PC-9 (cell line): ENCODE data around the gene MALSU1. TPM values are rescaled to one million over a fixed set of nuclear protein-coding genes. Genes with fewer than 3 reads are reported as not detected.
A peak's percentile ranks its signal among the peaks of the same experiment; 100 is the strongest.

ENCODE experiments used
- BruUV-seq: library from RNA; stranded (reverse); fragments of 400-500 nt; replicated peaks from 2 replicates; lab custom pipeline; 2021; lab: Mats Ljungman, UMichigan
- CTCF ChIA-PET: fragments of 300-600 bp; sonication (Branson Sonifier 250); formaldehyde crosslinking; loops from one replicate; lab custom pipeline; 2022; ENCODE audit warnings: antibody characterized with exemption; lab: Charles Lee
- POLR2A ChIA-PET: fragments of 300-600 bp; sonication (Branson Sonifier 250); formaldehyde crosslinking; loops from one replicate; lab custom pipeline; 2022; ENCODE audit warnings: antibody characterized with exemption; ENCODE audit not compliant: unreplicated experiment; lab: Charles Lee
- DNase-seq, 2 experiments: peaks; one replicate each; pipeline versions ENCODE4 v3.0.0 to v3.0.0-alpha.2; 2015 to 2022; ENCODE audit warnings: mixed read lengths in 1 of 2
- H2AFZ ChIP-seq: fragments of 200-600 bp; sonication (generic); 2 replicates; pipeline ENCODE4 v1.8.1; 2017; ENCODE audit warnings: antibody characterized with exemption
- H3F3A ChIP-seq: fragments of 200-600 bp; sonication (generic); 2 replicates; pipeline ENCODE4 v1.8.1; 2017; ENCODE audit warnings: antibody characterized with exemption, mild to moderate bottlenecking, low read depth; ENCODE audit not compliant: insufficient read depth
- H3K27ac ChIP-seq: fragments of 200-600 bp; sonication (generic); 2 replicates; pipeline ENCODE4 v1.6.1; 2016; ENCODE audit warnings: mixed run types
- H3K27me3 ChIP-seq: fragments of 200-600 bp; sonication (generic); 2 replicates; pipeline ENCODE4 v1.6.1; 2016; ENCODE audit warnings: low read depth, mixed run types; ENCODE audit not compliant: insufficient read depth
- H3K36me3 ChIP-seq: fragments of 200-600 bp; sonication (generic); 2 replicates; pipeline ENCODE4 v1.6.1; 2016; ENCODE audit warnings: low read depth, mixed run types
- H3K4me1 ChIP-seq: fragments of 200-600 bp; sonication (generic); replicated peaks from 2 replicates; pipeline ENCODE4 v1.6.1; 2016; ENCODE audit warnings: mixed run types; ENCODE audit not compliant: insufficient read depth
- H3K4me2 ChIP-seq: fragments of 200-600 bp; sonication (generic); 2 replicates; pipeline ENCODE4 v1.6.1; 2017; ENCODE audit warnings: mixed run types
- H3K4me3 ChIP-seq: fragments of 200-600 bp; sonication (generic); 2 replicates; pipeline ENCODE4 v1.6.1; 2016; ENCODE audit warnings: mixed run types
- H3K79me2 ChIP-seq: fragments of 200-600 bp; sonication (generic); 2 replicates; pipeline ENCODE4 v1.6.1; 2017; ENCODE audit warnings: low read depth, mixed run types
- H3K9me2 ChIP-seq: fragments of 200-600 bp; sonication (generic); 2 replicates; pipeline ENCODE4 v1.8.1; 2017; ENCODE audit warnings: mild to moderate bottlenecking; ENCODE audit not compliant: insufficient read depth
- H3K9me3 ChIP-seq: fragments of 200-600 bp; sonication (generic); 2 replicates; pipeline ENCODE4 v1.8.1; 2016; ENCODE audit warnings: low read depth; ENCODE audit not compliant: insufficient read depth
- H4K20me1 ChIP-seq: fragments of 200-600 bp; sonication (generic); 2 replicates; pipeline ENCODE4 v1.8.1; 2017; ENCODE audit not compliant: insufficient read depth
- CTCF ChIP-seq: fragments of 200-600 bp; sonication (generic); conservative IDR thresholded peaks from 2 replicates; pipeline ENCODE4 v1.6.1; 2017; ENCODE audit warnings: mixed run types, antibody characterized with exemption, mild to moderate bottlenecking, moderate library complexity
- EZH2 ChIP-seq: fragments of 200-600 bp; sonication (generic); IDR thresholded peaks from 2 replicates; pipeline ENCODE4 v1.8.0; 2017; ENCODE audit warnings: antibody characterized with exemption, low read depth
- intact Hi-C: fragments of 100-400 bp; cut with micrococcal nuclease; formaldehyde crosslinking; loops from one replicate; pipeline ENCODE4 v1.10.0; 2022; ENCODE audit not compliant: unreplicated experiment
- total RNA-seq: library from RNA; stranded (reverse); gene quantifications from 2 replicates; pipeline ENCODE4 v1.2.3, GENCODE V29; 2021

MALSU1 gene
- total RNA-seq, 1 experiment from 2014 or later: 105 TPM

- peaks cover 47% of the 10 kb centered on the region for H3K79me2 ChIP-seq
- TF ChIP-seq EZH2 (no peak), CTCF (no peak)
- peaks cover 52% of the 10 kb centered on the region for H3K4me1 ChIP-seq
- CTCF ChIA-PET: interaction anchor here (0.6 to 0.7 kb wide), 2 partner anchors 224 to 579 kb away, joined by 5 to 13 read pairs; no protein-coding TSS in a partner anchor
- no peaks in the 10 kb centered on the region for H3K9me2 ChIP-seq
- peak overlapping the region; percentile 60 for H3K27ac ChIP-seq
- H3K27me3 ChIP-seq: no peaks in the 10 kb centered on the region
- H3K4me3 ChIP-seq: no peak overlapping the region
- DNase-seq: peak; percentile 41 to 82
- peak overlapping the region; percentile 48 for H3K4me2 ChIP-seq
- peaks cover 12% of the 10 kb centered on the region for H3K9me3 ChIP-seq
- peaks cover 76% of the 10 kb centered on the region for H3F3A ChIP-seq
- H4K20me1 ChIP-seq: peaks cover 14% of the 10 kb centered on the region
- POLR2A ChIA-PET: interaction anchor here (1.1 kb wide), 1 partner anchor 36 kb away, joined by 6 read pairs; the partner anchor contains the start of gene MALSU1
- peaks cover 73% of the 10 kb centered on the region for H3K36me3 ChIP-seq
- intact Hi-C loops: loop anchor here (2.0 kb wide), 1 partner anchor 36 kb away; the partner anchor contains the start of gene MALSU1
- BruUV-seq: no TSS peak
- H2AFZ ChIP-seq: no peak overlapping the region
Observed at GRCh38 chr7:23335136-23335535, 36.0 kb downstream of the MALSU1 start.

GRCh38 chr7:23335621-23336020, 36.5 kb downstream of the MALSU1 start:
- Histone ChIP-seq H3K79me2 (peaks cover 44% of the 10 kb centered on the region), H3K9me3 (peaks cover 12% of the 10 kb centered on the region), H3K36me3 (peaks cover 78% of the 10 kb centered on the region), H3K27me3 (no peaks in the 10 kb centered on the region), H3K4me1 (peaks cover 52% of the 10 kb centered on the region), H3K4me3 (no peak overlapping the region), H3F3A (peaks cover 77% of the 10 kb centered on the region), H2AFZ (no peak overlapping the region), H3K4me2 (peak overlapping the region; percentile 48), H3K9me2 (no peaks in the 10 kb centered on the region), H4K20me1 (peaks cover 14% of the 10 kb centered on the region), H3K27ac (peak overlapping the region; percentile 60)
- intact Hi-C loops: loop anchor here (2.0 kb wide), 1 partner anchor 37 kb away; the partner anchor contains the start of gene MALSU1
- ChIA-PET CTCF (interaction anchor here (0.7 kb wide), 1 partner anchor 224 kb away, joined by 13 read pairs; no protein-coding TSS in a partner anchor), POLR2A (interaction anchor here (0.5 kb wide), 1 partner anchor 379 kb away, joined by 32 read pairs; no protein-coding TSS in a partner anchor)
- DNase-seq: no peak
- BruUV-seq: no TSS peak
- TF ChIP-seq CTCF (no peak), EZH2 (no peak)

GRCh38 chr7:23336086-23336485, 36.9 kb downstream of the MALSU1 start:
- POLR2A ChIA-PET: interaction anchor here (0.5 kb wide), 1 partner anchor 379 kb away, joined by 32 read pairs; no protein-coding TSS in a partner anchor
- Histone ChIP-seq H3K27me3 (no peaks in the 10 kb centered on the region), H3K9me3 (peaks cover 12% of the 10 kb centered on the region), H2AFZ (no peak overlapping the region), H3K4me3 (no peak overlapping the region), H3K36me3 (peaks cover 78% of the 10 kb centered on the region), H3K4me2 (peak overlapping the region; percentile 48), H3K9me2 (no peaks in the 10 kb centered on the region), H3K4me1 (peaks cover 52% of the 10 kb centered on the region), H4K20me1 (peaks cover 14% of the 10 kb centered on the region), H3F3A (peaks cover 77% of the 10 kb centered on the region), H3K79me2 (peaks cover 39% of the 10 kb centered on the region), H3K27ac (no peak overlapping the region)
- no TSS peak for BruUV-seq
- no peak for DNase-seq
- CTCF ChIA-PET: no interaction called here
- intact Hi-C loops: no loop called here
- TF ChIP-seq EZH2 (no peak), CTCF (no peak)
